GM18868 (cell line): ENCODE measurements around the gene GIT2.
A peak's percentile ranks its signal among the peaks of the same experiment; 100 is the strongest.
"Not testable (repeated sequence)": the region's sequence is repeated elsewhere in the genome, so short reads cannot be mapped to it uniquely, and the experiment has no call there.

Experiments
- ATAC-seq: cut with Tn5 transposase; IDR thresholded peaks from one replicate; pipeline ENCODE4 v1.9.1; 2021; ENCODE audit warnings: mild to moderate bottlenecking, moderate library complexity; ENCODE audit not compliant: unreplicated experiment

GIT2 gene

GRCh38 chr12:109923481-109924245 lies 72.5 kb downstream of the GIT2 start:
- ATAC-seq: no peak

GRCh38 chr12:109923038-109923437 lies 73.1 kb downstream of the GIT2 start:
- ATAC-seq: no peak

GRCh38 chr12:109921982-109922381 lies 74.2 kb downstream of the GIT2 start:
- ATAC-seq: no peak

- no peak for ATAC-seq
Measured at GRCh38 chr12:109920261-109920780, 75.8 kb downstream of the GIT2 start.

GRCh38 chr12:109919456-109919855 lies 76.7 kb downstream of the GIT2 start:
- ATAC-seq: no peak

- ATAC-seq: no peak
Measured at GRCh38 chr12:109916045-109916444, 80.1 kb downstream of the GIT2 start.

- no peak for ATAC-seq
Measured at GRCh38 chr12:109915171-109916040, 80.8 kb downstream of the GIT2 start.

- ATAC-seq: no peak
Measured at GRCh38 chr12:109914461-109914860, 81.7 kb downstream of the GIT2 start.

- no peak for ATAC-seq
Measured at GRCh38 chr12:109912855-109913321, 83.3 kb downstream of the GIT2 start.

- ATAC-seq: no peak
Measured at GRCh38 chr12:109910969-109911348, 85.2 kb downstream of the GIT2 start.

GRCh38 chr12:109910254-109910968 lies 85.8 kb downstream of the GIT2 start:
- no peak for ATAC-seq

GRCh38 chr12:109905301-109905700 lies 90.9 kb downstream of the GIT2 start:
- ATAC-seq: no peak

- no peak for ATAC-seq
Measured at GRCh38 chr12:109902891-109903418, 93.2 kb downstream of the GIT2 start.

- no peak for ATAC-seq
Measured at GRCh38 chr12:109900752-109901580, 95.2 kb downstream of the GIT2 start.

GRCh38 chr12:109899783-109900751 lies 96.1 kb downstream of the GIT2 start, which contains the start of gene TCHP:
TCHP (plus strand) TSS chr12:109900274; CDS start chr12:109903027, 2,753 bp downstream.
- ATAC-seq: peak; percentile 70

- ATAC-seq: not testable (repeated sequence)
Measured at GRCh38 chr12:109899345-109899744, 96.8 kb downstream of the GIT2 start.

- no peak for ATAC-seq
Measured at GRCh38 chr12:109897029-109897428, 99.1 kb downstream of the GIT2 start.

- no peak for ATAC-seq
Measured at GRCh38 chr12:109896188-109896587, 100.0 kb downstream of the GIT2 start.

- no peak for ATAC-seq
Measured at GRCh38 chr12:109894939-109895338, 101.2 kb downstream of the GIT2 start.
